Endothelial cell (in vitro differentiated cells): ENCODE measurements around the gene MYO10. TPM values are rescaled to one million over a fixed set of nuclear protein-coding genes. Genes with fewer than 3 reads are reported as not detected.

Experiments used
- DNase-seq: peaks from one replicate; pipeline ENCODE4 v3.0.0; 2021; ENCODE audit warnings: low spot score
- H3K27ac Mint-ChIP-seq: one replicate; pipeline ENCODE4 v1.8.0; 2021; ENCODE audit warnings: mixed read lengths, inconsistent platforms; ENCODE audit not compliant: unreplicated experiment
- H3K27me3 Mint-ChIP-seq: one replicate; pipeline ENCODE4 v1.8.0; 2021; ENCODE audit warnings: mild to moderate bottlenecking, moderate library complexity, mixed read lengths, inconsistent platforms; ENCODE audit not compliant: unreplicated experiment
- H3K36me3 Mint-ChIP-seq: one replicate; pipeline ENCODE4 v1.8.0; 2021; ENCODE audit warnings: mild to moderate bottlenecking, low read depth, mixed read lengths, inconsistent platforms; ENCODE audit not compliant: unreplicated experiment
- H3K4me1 Mint-ChIP-seq: one replicate; pipeline ENCODE4 v1.8.0; 2021; ENCODE audit warnings: mild to moderate bottlenecking, mixed read lengths, inconsistent platforms; ENCODE audit not compliant: unreplicated experiment
- H3K4me3 Mint-ChIP-seq: one replicate; pipeline ENCODE4 v1.8.0; 2021; ENCODE audit warnings: mild to moderate bottlenecking, mixed read lengths, inconsistent platforms; ENCODE audit not compliant: unreplicated experiment
- H3K9me3 Mint-ChIP-seq: one replicate; pipeline ENCODE4 v1.8.0; 2021; ENCODE audit warnings: mixed read lengths, inconsistent platforms; ENCODE audit not compliant: unreplicated experiment
- CTCF ChIP-seq: fragments of 200-600 bp; sonication (generic); IDR thresholded peaks from one replicate; pipeline ENCODE4 v1.5.0; 2021; ENCODE audit warnings: antibody characterized with exemption; ENCODE audit not compliant: unreplicated experiment
- total RNA-seq: library from RNA; stranded (reverse); fragmentation: NEBNext Ultra II Directional; extraction: Animal tissue kit (Norgen Biotek cat#: 25700); gene quantifications from one replicate; pipeline ENCODE4 v1.2.1, GENCODE V29; 2021; ENCODE audit not compliant: unreplicated experiment

MYO10 gene
- total RNA-seq, 1 donor from 2014 or later: 132 TPM

GRCh38 chr5:16805486-16805885, 130.6 kb downstream of the MYO10 start:
- Mint-ChIP-seq H3K4me1 (peaks cover 27% of the 10 kb centered on the region), H3K27ac (no peak overlapping the region), H3K9me3 (no peaks in the 10 kb centered on the region), H3K27me3 (peaks cover 6% of the 10 kb centered on the region), H3K36me3 (peaks cover 5% of the 10 kb centered on the region), H3K4me3 (no peak overlapping the region)
- DNase-seq: no peak
- no peak for TF ChIP-seq CTCF

- Mint-ChIP-seq H3K27ac (peak overlapping the region; percentile 58), H3K36me3 (no peaks in the 10 kb centered on the region), H3K4me3 (no peak overlapping the region), H3K27me3 (peaks cover 3% of the 10 kb centered on the region), H3K4me1 (peaks cover 18% of the 10 kb centered on the region), H3K9me3 (no peaks in the 10 kb centered on the region)
- TF ChIP-seq CTCF: no peak
- DNase-seq: no peak
Observed at GRCh38 chr5:16803831-16804230, 132.3 kb downstream of the MYO10 start.

- no peak for TF ChIP-seq CTCF
- H3K27ac Mint-ChIP-seq: no peak overlapping the region
- H3K9me3 Mint-ChIP-seq: no peaks in the 10 kb centered on the region
- DNase-seq: no peak
- H3K4me1 Mint-ChIP-seq: peaks cover 18% of the 10 kb centered on the region
- H3K27me3 Mint-ChIP-seq: no peaks in the 10 kb centered on the region
- no peak overlapping the region for H3K4me3 Mint-ChIP-seq
- H3K36me3 Mint-ChIP-seq: no peaks in the 10 kb centered on the region
Observed at GRCh38 chr5:16800477-16800876, 135.6 kb downstream of the MYO10 start.

- no peak for TF ChIP-seq CTCF
- DNase-seq: no peak
- Mint-ChIP-seq H3K9me3 (no peaks in the 10 kb centered on the region), H3K36me3 (no peaks in the 10 kb centered on the region), H3K4me1 (peaks cover 18% of the 10 kb centered on the region), H3K4me3 (no peak overlapping the region), H3K27ac (no peak overlapping the region), H3K27me3 (no peaks in the 10 kb centered on the region)
Observed at GRCh38 chr5:16799796-16800195, 136.3 kb downstream of the MYO10 start.

GRCh38 chr5:16797951-16798350, 138.1 kb downstream of the MYO10 start:
- peaks cover 14% of the 10 kb centered on the region for H3K4me1 Mint-ChIP-seq
- H3K9me3 Mint-ChIP-seq: no peaks in the 10 kb centered on the region
- no peak overlapping the region for H3K4me3 Mint-ChIP-seq
- peaks cover 2% of the 10 kb centered on the region for H3K36me3 Mint-ChIP-seq
- DNase-seq: no peak
- H3K27me3 Mint-ChIP-seq: no peaks in the 10 kb centered on the region
- no peak for TF ChIP-seq CTCF
- no peak overlapping the region for H3K27ac Mint-ChIP-seq
